Breast epithelium (tissue), 3 donors: Measurements from ENCODE around the gene COX14.

ENCODE experiments used
- CTCF ChIP-seq, 3 donors: fragments of 450-650 bp; IDR thresholded peaks; one replicate each; pipeline ENCODE4 v1.5.1; 2016 to 2017; ENCODE audit warnings: antibody characterized with exemption in 3 of 3, mild to moderate bottlenecking in 3 of 3, moderate library complexity in 3 of 3
- POLR2A ChIP-seq: fragments of 450-650 bp; IDR thresholded peaks from one replicate; pipeline ENCODE4 v1.6.1; 2016; ENCODE audit warnings: antibody characterized with exemption, mild to moderate bottlenecking, moderate library complexity
- POLR2AphosphoS5 ChIP-seq, 3 donors: sonication (generic); formaldehyde crosslinking; IDR thresholded peaks; one replicate each; pipeline ENCODE4 v1.6.1; 2017; ENCODE audit warnings: antibody characterized with exemption in 3 of 3

GRCh38 chr12:50129290-50129689 is 17.3 kb downstream of the COX14 start:
- TF ChIP-seq POLR2AphosphoS5 (IDR thresholded peaks at IDR 0.05) (no peak), POLR2A (no peak), CTCF (IDR thresholded peaks at IDR 0.05) (no peak)
